ENCODE data around the gene TRIO.

The TRIO gene

GRCh38 chr5:14510880-14511279 is 367.7 kb downstream of the TRIO start:
- Histone ChIP-seq H3K4me1 (ENCODE audit: control insufficient read depth, insufficient read depth, low read length) (no peaks in the 10 kb centered on the region), H3K36me3 (ENCODE audit: control insufficient read depth in 2 of 2, insufficient read depth in 1 of 2, low read length in 2 of 2) (peaks cover 0 to 27% of the 10 kb centered on the region in 2 experiments; a peak in 2 of 3 replicates), H3K9me3 (ENCODE audit: control insufficient read depth, insufficient read depth, low read depth, low read length) (no peaks in the 10 kb centered on the region), H3K4me3 (ENCODE audit: low read depth, low read length) (no peak overlapping the region), H3K27ac (ENCODE audit: extremely low read depth, low read depth, low read length) (no peak overlapping the region)
- TF ChIP-seq ZNF175 (tag by site-specific recombination; IDR thresholded peaks at IDR 0.05) (no peak), ZNF148 (tag by site-specific recombination; IDR thresholded peaks at IDR 0.05; ENCODE audit: borderline replicate concordance) (no peak), REPIN1 (tag by site-specific recombination; IDR thresholded peaks at IDR 0.05; ENCODE audit: low read depth) (no peak)
- CTCF ChIA-PET = interaction anchor here (0.7 kb wide), 1 partner anchor 199 kb away, joined by 3 read pairs; no protein-coding TSS in a partner anchor
- POLR2A ChIA-PET = interaction anchor here (0.7 kb wide), 1 partner anchor 151 kb away, joined by 3 read pairs; no protein-coding TSS in a partner anchor

DNA sequence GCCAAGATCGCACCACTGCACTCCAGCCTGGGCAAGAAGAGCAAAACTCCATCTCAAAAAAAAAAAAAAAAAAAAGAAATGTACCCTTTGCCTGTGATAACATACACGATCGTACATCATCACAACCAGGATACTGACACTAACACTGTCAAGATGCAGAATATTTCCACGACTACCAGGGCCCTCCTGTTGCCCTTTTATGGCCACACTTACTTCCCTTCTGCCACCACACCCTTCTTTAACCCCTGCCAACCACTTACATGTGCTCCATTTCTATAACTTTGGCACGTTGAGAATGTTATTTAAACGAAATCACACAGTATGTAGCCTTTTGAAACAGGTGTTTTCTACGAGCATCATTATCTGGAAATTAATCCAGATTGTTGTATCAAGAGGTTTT is 369.4 kb downstream of the TRIO start:
- no peak for TF ChIP-seq ZSCAN16 (tag by site-specific recombination; IDR thresholded peaks at IDR 0.05)
- Histone ChIP-seq H3K4me3 (ENCODE audit: low read depth, low read length) (no peak overlapping the region), H3K9me3 (ENCODE audit: control insufficient read depth, insufficient read depth, low read depth, low read length) (no peaks in the 10 kb centered on the region), H3K27ac (ENCODE audit: extremely low read depth, low read depth, low read length) (no peak overlapping the region), H3K4me1 (ENCODE audit: control insufficient read depth, insufficient read depth, low read length) (no peaks in the 10 kb centered on the region), H3K36me3 (ENCODE audit: control insufficient read depth in 2 of 2, insufficient read depth in 1 of 2, low read length in 2 of 2) (peaks cover 0 to 12% of the 10 kb centered on the region in 2 experiments; a peak in 2 of 3 replicates)
- CTCF ChIA-PET = no interaction called here
- POLR2A ChIA-PET = no interaction called here

DNA sequence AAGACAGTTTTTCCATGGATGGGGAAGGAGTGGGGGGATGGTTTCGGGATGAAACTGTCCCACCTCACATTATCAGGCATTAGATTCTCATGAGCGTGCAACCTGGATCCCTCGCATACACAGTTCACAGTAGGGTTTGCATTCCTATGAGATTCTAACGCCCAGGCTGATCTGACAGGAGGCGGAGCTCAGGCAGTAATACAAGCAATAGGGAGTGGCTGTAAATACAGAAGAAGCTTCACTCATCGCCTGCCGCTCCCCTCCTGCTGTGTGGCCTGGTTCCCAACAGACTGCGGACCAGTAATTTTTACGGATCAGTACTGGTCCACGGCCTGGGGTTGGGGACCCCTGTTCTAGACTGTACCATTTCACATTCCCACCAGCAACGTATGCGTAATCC is 370.1 kb downstream of the TRIO start:
- no peak for TF ChIP-seq PRDM6 (tag by site-specific recombination; IDR thresholded peaks at IDR 0.05)
- peak; percentile 98 for TF ChIP-seq ZNF610 (tag by site-specific recombination; IDR thresholded peaks at IDR 0.05; ENCODE audit: borderline replicate concordance)
- Histone ChIP-seq H3K4me1 (ENCODE audit: control insufficient read depth, insufficient read depth, low read length) (no peaks in the 10 kb centered on the region), H3K4me3 (ENCODE audit: low read depth, low read length) (no peak overlapping the region), H3K27ac (ENCODE audit: extremely low read depth, low read depth, low read length) (no peak overlapping the region), H3K36me3 (ENCODE audit: control insufficient read depth in 2 of 2, insufficient read depth in 1 of 2, low read length in 2 of 2) (peaks cover 0 to 5% of the 10 kb centered on the region in 2 experiments; a peak in 1 of 3 replicates), H3K9me3 (ENCODE audit: control insufficient read depth, insufficient read depth, low read depth, low read length) (no peaks in the 10 kb centered on the region)
- CTCF ChIA-PET = no interaction called here
- POLR2A ChIA-PET = no interaction called here

GRCh38 chr5:14516901-14517300 is 373.8 kb downstream of the TRIO start:
- Histone ChIP-seq H3K9me3 (ENCODE audit: control insufficient read depth, insufficient read depth, low read depth, low read length) (no peaks in the 10 kb centered on the region), H3K36me3 (ENCODE audit: control insufficient read depth in 2 of 2, insufficient read depth in 1 of 2, low read length in 2 of 2) (no peaks in the 10 kb centered on the region), H3K27ac (ENCODE audit: extremely low read depth, low read depth, low read length) (no peak overlapping the region), H3K4me3 (ENCODE audit: low read depth, low read length) (no peak overlapping the region), H3K4me1 (ENCODE audit: control insufficient read depth, insufficient read depth, low read length) (no peaks in the 10 kb centered on the region)
- ChIA-PET CTCF (no interaction called here), POLR2A (interaction anchor here (1.1 kb wide), 1 partner anchor 9 kb away, joined by 3 read pairs; no protein-coding TSS in a partner anchor)
- TF ChIP-seq ZNF302 (tag by site-specific recombination; IDR thresholded peaks at IDR 0.05; ENCODE audit: low read depth) (no peak), ZNF24 (tag by site-specific recombination; IDR thresholded peaks at IDR 0.05) (no peak), SCRT1 (tag by site-specific recombination; IDR thresholded peaks at IDR 0.05; ENCODE audit: borderline replicate concordance) (no peak)
- TF ChIP-seq, protein P1, sequence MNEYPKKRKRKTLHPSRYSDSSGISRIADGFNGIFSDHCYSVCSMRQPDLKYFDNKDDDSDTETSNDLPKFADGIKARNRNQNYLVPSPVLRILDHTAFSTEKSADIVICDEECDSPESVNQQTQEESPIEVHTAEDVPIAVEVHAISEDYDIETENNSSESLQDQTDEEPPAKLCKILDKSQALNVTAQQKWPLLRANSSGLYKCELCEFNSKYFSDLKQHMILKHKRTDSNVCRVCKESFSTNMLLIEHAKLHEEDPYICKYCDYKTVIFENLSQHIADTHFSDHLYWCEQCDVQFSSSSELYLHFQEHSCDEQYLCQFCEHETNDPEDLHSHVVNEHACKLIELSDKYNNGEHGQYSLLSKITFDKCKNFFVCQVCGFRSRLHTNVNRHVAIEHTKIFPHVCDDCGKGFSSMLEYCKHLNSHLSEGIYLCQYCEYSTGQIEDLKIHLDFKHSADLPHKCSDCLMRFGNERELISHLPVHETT (tag by site-specific recombination; IDR thresholded peaks at IDR 0.05) = no peak
- TF ChIP-seq, protein P2, sequence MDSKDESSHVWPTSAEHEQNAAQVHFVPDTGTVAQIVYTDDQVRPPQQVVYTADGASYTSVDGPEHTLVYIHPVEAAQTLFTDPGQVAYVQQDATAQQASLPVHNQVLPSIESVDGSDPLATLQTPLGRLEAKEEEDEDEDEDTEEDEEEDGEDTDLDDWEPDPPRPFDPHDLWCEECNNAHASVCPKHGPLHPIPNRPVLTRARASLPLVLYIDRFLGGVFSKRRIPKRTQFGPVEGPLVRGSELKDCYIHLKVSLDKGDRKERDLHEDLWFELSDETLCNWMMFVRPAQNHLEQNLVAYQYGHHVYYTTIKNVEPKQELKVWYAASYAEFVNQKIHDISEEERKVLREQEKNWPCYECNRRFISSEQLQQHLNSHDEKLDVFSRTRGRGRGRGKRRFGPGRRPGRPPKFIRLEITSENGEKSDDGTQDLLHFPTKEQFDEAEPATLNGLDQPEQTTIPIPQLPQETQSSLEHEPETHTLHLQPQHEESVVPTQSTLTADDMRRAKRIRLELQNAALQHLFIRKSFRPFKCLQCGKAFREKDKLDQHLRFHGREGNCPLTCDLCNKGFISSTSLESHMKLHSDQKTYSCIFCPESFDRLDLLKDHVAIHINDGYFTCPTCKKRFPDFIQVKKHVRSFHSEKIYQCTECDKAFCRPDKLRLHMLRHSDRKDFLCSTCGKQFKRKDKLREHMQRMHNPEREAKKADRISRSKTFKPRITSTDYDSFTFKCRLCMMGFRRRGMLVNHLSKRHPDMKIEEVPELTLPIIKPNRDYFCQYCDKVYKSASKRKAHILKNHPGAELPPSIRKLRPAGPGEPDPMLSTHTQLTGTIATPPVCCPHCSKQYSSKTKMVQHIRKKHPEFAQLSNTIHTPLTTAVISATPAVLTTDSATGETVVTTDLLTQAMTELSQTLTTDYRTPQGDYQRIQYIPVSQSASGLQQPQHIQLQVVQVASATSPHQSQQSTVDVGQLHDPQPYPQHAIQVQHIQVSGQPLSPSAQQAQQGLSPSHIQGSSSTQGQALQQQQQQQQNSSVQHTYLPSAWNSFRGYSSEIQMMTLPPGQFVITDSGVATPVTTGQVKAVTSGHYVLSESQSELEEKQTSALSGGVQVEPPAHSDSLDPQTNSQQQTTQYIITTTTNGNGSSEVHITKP (tag by site-specific recombination; IDR thresholded peaks at IDR 0.05) = no peak
